Bronchus fibroblast of lung (primary cell): ENCODE results near the gene NOS3. TPM values are rescaled to one million over a fixed set of nuclear protein-coding genes. Genes with fewer than 3 reads are reported as not detected.

ENCODE experiments used
- total RNA-seq: library from RNA; depleted of rRNA; stranded (reverse); fragments of >200 nt; gene quantifications from 2 replicates; pipeline ENCODE4 v1.2.3, GENCODE V29; 2015

Gene NOS3
- 4.3 and 4.9 TPM in 2 replicates for total RNA-seq

DNA sequence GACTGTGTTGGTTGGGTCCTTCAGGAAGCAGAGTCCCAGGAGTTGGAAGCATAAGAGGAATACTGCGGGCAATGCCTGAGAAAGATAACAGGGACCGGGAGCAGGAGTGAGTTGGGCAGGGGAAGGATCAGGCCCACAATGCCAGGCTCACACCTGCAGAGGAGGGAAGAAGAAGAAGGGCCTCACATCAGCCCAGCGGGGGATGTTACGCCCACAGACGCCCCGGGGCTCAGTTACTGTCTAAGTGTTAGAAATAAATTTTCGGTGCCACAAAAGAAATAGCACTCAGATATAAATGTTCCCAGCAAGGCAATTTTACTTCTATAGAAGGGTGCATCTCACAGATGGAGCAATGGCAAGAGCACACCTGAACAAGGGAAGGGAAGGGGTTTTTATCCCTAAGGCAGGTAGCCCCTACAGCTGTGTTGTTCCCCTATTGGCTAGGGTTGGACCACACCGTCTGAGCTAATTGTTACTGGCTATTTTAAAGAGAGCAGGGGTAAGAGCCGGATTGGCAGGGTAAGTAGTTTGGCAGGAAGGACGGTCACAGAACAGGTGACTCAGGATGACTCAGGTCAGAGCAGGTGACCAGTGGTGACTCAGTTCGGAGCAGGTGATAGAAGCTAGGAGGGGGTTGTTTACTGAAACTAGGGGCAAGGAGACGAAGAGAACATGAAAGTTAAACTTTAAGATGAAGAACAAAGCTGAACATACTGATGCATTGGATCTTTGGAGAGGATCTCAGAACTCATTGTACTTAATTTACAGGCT is at the start of gene NOS3:
TSS of gene NOS3 (plus strand) at position 602 of the 771 bp plus-strand sequence. CDS start 2,787 bp downstream, outside the sequence.

DNA sequence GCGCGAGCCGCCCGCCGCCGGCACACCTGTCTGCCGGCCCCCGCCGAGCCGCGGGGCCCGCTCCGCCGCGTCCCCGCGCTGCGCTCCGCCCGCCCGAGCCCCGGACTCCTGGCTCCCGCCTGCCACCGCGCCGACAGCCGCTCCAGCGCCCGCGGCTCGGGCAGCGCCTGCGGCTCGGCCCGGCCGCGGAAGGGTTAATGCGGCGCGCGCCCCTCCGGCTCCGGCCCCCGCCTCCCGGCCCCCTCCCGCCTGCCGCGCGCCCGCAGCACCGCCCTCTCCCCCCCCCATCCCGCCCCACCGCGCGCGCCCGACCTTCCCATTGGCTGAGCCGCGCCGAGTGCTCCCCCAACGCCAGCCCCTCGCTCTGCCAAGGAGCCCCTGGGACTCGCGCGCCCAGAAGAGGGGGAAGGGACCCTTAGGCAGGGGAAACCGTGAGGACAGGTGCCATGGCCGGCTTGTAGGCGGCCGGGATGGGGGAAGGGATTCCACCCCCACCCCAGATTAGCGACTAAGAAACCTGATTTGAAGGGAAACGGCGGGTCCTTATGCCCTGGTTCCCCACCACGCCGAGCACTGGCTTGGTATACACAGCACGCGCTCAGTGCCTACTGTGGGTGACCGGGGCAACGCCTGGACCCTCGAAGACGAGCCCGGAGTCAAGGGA is 12.6 kb upstream of the NOS3 start, which contains the start of gene KCNH2:
TSS of gene KCNH2 (minus strand) at position 196 of the 664 bp plus-strand sequence. CDS start 408 bp downstream, outside the sequence.

DNA sequence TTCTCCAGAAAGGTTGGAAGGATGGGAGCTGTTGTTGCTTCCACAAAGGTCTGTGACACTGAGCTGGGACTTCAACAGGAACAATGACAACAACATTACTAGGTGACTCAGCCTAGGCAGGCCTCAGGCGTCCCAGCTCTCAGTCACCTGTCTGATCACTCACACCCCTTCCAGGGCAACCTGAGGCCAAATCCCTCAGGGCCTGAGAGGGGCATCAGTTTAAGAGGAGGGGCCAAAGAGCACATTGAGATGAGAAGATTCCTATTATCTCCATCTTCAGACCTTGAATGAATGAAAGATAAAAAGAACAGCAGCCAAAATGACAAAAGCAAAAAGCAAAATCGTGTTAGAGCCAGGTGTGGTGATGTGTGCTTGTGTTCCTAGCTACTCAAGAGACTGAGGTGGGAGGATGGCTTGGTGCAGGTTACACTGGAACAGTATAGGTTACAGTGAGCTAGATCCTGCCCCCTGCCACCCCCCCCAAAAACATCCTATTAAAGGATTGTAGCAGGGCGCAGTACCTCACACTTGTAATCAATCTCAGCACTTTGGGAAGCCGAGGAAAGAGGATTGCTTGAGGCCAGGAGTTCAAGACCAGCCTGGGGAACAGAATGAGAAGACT is 33.7 kb downstream of the NOS3 start, which contains the start of gene ATG9B:
TSS of gene ATG9B (minus strand) at position 60 of the 622 bp plus-strand sequence. CDS start 71 bp downstream, outside the sequence.

DNA sequence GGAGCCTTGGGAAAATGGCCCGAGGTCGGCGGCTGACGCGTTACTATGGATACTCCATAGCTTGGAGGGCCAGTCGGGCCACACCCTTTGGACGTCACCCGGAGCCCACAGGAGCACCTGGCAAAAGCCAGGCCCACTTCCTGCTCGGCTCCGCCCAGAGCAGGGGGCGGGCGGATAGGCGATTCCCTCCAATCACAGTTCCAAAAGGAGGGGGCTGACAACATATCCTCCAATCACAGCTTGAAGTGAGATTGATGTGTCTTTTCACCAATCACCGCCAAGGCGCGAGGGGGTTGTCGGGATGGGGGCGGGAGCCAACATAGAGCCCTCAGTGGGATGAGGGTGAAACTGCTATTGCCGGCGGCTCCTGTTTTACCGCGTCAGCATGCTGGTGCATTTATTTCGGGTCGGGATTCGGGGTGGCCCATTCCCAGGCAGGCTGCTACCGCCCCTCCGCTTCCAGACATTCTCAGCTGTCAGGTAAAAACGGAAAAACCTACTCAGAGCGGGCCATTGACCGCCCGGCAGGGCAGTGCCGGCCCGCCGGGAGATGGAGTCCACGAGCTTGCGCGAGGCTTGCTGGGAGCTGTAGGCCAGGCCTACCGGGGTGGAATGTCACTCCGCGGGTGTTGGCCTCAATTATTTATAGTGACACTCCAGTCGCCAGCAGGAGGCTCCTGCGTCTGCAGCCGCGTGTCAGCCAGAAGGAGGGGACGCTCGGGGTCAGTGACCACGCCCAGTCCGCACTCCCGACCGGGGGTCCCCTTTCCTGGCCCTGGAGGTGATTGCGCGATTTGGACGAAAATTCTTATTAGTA is 37.5 kb downstream of the NOS3 start, which contains the start of gene ABCB8:
TSS of gene ABCB8 (plus strand) at position 320 of the 817 bp plus-strand sequence. CDS start at position 386, 66 bp downstream.

DNA sequence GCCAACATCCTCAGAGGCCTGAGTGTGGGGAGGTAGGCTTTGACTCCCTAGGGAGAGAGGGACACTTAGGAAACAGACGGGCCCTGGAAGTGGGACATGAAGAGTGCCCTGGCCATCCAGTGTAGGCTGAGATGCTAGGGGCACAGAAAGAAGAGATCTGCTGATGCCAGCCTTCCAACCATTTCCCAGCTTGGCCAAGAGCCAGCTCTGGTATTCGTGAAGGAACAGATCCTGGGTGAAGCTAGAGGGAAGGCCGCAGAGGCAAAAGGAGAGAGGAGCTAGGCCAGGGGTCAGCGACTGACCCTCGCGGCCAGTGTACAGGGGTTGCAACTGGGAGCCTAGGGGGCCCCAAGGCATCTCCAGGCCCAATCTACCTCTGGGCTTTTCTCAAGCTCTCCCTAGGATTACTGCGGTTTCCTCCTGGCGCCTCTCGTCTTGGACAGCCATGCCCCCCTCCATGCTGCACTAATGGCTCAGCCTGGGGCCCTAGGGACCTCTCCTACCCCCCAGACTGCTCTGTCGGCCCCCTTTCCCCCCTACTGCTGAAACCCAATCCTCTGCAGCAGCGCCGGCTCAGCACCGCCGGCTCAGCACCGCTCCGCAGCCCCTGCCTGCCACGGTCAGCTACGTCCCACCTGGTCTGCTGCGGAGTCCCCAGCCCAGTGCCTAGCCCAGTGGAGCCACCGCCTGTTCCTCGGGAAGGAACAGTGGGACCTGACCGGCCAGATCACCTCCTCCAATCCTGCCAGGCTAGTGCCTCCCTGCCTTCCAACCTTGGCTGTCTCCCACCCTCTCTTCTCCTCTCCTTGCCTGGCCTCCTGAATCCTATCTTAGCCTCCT is 57.4 kb downstream of the NOS3 start, which contains the start of gene ASIC3:
TSS of gene ASIC3 (plus strand) at position 556 of the 840 bp plus-strand sequence. CDS start 355 bp downstream, outside the sequence.

DNA sequence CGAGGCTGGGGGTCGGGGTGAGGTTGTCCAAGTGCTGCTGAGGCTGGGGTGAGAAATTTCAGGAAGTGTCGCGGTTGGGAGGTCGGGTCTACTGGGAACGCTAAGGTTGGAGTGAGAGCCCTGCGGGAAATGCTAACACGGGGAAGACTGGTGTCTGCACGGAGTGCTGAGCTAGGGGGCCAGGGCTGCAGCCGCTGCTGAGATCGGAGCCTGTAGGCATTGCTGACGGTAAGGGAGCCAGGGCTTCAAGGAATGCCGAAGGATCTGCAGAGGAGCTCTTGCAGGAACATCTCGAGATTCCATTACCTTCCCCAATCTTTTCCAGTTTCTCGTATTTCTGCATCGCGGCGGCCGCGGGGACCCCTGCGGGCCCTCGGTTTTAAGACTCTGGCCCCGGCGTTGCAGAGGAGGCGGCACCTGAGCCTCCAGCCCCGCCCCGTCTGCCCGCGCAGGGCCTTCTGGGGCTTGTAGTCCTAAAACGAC is 66.7 kb downstream of the NOS3 start, which contains the start of gene CDK5:
TSS of gene CDK5 (minus strand) at position 392 of the 483 bp plus-strand sequence. CDS start at position 343, 49 bp downstream.

DNA sequence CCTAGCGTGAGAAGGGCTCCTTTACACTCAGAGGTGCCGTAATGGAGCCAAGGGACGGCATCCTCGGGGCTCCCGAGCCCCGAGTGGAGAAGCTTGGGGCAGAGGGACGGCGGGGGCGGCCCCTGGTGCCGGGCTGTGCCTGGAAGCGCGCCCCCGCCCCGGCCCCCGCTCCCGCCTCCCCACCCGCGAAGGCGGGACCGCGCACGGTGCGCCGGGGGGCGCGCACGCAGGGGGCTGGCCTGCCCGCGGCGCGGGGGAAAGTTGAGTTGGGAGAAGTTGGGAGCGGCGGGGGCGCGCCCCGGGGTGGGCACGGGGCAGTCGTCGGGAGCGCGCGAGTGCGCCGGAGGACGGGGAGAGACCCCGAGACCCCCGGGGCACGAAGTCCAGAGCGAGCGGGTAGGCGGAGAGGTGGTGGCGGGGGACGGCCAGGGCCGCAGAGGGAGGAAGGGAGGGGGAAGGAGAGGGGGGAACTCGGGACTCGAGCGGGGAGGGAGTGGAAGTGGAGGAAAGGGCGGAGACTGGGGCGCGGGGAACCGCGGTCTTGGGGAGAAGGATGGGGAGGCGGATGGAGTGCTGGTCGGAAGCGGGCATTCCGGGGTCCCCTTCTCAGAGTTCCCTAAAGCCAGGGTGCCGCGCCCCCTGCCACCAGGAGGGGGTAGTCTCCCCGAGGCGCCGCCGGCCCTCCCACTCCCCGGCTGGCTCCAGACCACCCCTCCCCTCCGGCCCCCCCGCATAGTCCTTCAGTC is 68.7 kb downstream of the NOS3 start, which contains the start of gene SLC4A2:
TSS of gene SLC4A2 (plus strand) at position 223 of the 746 bp plus-strand sequence. CDS start 2,399 bp downstream, outside the sequence.

Other genes starting within 250 kb of the NOS3 start
- gene TMEM176B, start 190.7 kb upstream of the NOS3 start, total RNA-seq: 0.30 TPM in 1 of 2 replicates, not detected in the other
- gene TMEM176A, start 190.2 kb upstream of the NOS3 start, total RNA-seq: 0.15 and 0.50 TPM in 2 replicates
- not detected in 2 replicates for gene AOC1, start 138.5 kb upstream of the NOS3 start, total RNA-seq
- 0.15 TPM in 1 of 2 replicates, not detected in the other for gene KCNH2, start 12.7 kb upstream of the NOS3 start, total RNA-seq
- 0.15 TPM in 1 of 2 replicates, not detected in the other for gene ATG9B, start 33.5 kb downstream of the NOS3 start, total RNA-seq
- 41.2 and 44.2 TPM in 2 replicates for gene ABCB8, start 37.4 kb downstream of the NOS3 start, total RNA-seq
- under 0.01 and 0.17 TPM in 2 replicates for gene ASIC3, start 57.5 kb downstream of the NOS3 start, total RNA-seq
- 18.7 and 23.5 TPM in 2 replicates for gene CDK5, start 66.9 kb downstream of the NOS3 start, total RNA-seq
- 68.6 and 91.9 TPM in 2 replicates for gene SLC4A2, start 68.6 kb downstream of the NOS3 start, total RNA-seq
- gene FASTK, start 89.8 kb downstream of the NOS3 start, total RNA-seq: 69.6 and 71.1 TPM in 2 replicates
- 75.5 and 79.1 TPM in 2 replicates for gene TMUB1, start 92.5 kb downstream of the NOS3 start, total RNA-seq
- gene AGAP3, start 95.5 kb downstream of the NOS3 start, total RNA-seq: 29.9 and 33.4 TPM in 2 replicates
- not detected in 2 replicates for gene GBX1, start 176.7 kb downstream of the NOS3 start, total RNA-seq
- gene ASB10, start 196.2 kb downstream of the NOS3 start, total RNA-seq: not detected in 2 replicates
- not detected in 2 replicates for gene H2BK1, start 219.5 kb downstream of the NOS3 start, total RNA-seq
- 63.2 and 67.9 TPM in 2 replicates for gene ABCF2, start 236.2 kb downstream of the NOS3 start, total RNA-seq
- 46.1 and 47.4 TPM in 2 replicates for gene CHPF2, start 241.5 kb downstream of the NOS3 start, total RNA-seq